ENCODE results near the gene GLCCI1. TPM values are rescaled to one million over a fixed set of nuclear protein-coding genes. Genes with fewer than 3 reads are reported as not detected.

The GLCCI1 gene
- total RNA-seq (2014; rRNA removed; shearing (Covaris generic)): 2.3 and 4.1 TPM in 2 replicates

DNA sequence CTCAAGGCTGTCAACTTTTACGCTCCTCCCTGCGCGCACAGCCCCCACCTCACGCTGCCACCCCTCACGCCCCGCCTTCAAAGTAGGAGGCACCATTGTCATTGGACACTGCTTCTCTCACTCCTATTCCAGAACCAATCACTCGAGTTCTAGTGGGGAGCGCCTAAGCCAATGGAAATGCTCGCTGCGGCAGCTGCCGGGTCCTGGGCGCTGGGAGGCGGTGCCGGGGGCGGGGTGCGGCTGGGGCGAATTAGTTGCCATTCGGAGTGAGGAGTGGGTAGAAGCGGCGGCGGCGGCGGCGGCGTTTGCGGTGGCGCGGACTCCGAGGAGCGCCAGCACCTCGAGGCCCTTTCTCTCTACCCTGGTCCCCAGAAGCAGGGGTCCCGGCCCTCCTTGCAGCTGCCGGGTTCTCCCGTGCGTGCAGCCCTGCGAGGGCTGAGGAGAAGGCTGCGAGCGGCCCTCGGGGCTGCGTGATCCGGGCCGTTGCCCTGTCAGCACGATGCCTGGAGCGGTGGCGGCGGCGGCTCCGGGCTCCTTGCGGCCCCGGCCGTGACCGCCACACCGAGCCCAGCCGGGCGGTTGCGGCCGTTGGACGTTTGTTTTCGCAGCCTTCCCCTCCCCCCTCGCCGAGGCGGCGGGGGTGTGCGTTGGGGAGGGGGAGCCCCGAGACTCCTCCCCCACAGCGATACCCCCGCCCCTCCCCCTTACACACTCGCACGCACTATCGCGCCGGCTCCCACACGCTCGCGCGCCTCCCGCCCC lies at the start of gene GLCCI1:
Gene GLCCI1, plus strand, starts transcription at position 253 of the 762 bp plus-strand sequence. CDS start 555 bp downstream, outside the sequence.
- peak; percentile 97 for DNase-seq (ENCODE audit: low read depth)

DNA sequence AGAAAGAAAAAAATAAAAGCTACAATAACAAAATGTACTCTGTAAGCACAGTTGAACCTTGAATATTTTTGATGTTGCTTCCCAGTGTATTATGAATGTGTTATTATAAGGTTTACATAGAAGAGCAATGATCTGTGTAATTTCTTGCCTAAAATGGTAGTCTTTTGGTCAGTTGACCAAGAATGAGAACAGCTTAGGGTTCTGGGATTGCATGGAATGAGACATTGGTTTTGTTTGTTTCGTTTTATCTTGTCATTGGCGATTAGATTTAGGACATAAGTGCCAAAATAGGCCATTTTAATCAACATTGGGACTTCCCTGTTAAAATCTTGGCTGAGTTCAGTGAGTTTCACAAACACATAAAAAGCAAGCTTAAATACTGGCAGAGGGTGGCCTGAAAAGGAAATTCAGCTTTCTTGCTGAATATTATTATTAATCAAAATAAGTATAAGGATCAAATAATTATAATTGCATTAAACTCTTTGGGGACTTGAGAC lies 49.1 kb upstream of the GLCCI1 start:
- no peak for DNase-seq (ENCODE audit: low read depth)

DNA sequence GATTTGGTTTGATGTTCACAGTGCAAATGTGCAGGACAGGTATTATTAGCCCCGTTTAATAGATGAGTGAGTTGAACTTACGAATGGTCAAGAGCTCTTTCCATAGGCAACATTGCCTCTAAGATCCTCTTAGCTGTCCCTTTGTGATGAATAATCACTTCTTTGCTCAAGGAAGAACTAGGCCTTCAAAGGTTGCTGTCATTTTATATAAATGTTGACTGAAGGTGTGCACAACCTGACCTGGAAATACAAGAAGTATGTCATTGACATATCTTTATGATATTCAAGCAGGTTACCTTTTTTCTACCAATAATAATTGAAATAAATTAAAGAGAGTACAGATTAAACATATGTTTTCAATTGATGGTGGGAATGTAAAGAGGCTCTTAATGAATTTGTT lies 48.5 kb upstream of the GLCCI1 start:
- no peak for DNase-seq (ENCODE audit: low read depth)

DNA sequence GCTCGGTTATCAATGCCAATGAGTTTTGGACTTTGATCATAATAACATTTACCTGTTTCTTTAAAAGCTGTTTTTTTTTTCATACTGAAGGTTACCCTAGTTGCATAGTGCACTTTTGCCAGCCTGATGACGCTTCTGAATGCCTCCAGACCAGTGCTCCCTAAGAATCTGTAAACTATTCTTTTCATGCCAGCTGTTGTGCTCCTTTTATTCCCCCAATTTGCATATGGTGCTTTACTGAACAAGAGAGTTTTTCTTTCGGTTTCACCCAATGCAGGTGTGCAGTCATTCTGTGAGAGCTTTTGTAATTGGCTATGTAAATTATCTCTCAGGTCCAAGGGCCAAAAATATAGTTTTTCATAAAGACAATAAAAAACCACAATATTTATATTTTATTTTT lies 48.1 kb upstream of the GLCCI1 start:
- DNase-seq (ENCODE audit: low read depth): no peak

DNA sequence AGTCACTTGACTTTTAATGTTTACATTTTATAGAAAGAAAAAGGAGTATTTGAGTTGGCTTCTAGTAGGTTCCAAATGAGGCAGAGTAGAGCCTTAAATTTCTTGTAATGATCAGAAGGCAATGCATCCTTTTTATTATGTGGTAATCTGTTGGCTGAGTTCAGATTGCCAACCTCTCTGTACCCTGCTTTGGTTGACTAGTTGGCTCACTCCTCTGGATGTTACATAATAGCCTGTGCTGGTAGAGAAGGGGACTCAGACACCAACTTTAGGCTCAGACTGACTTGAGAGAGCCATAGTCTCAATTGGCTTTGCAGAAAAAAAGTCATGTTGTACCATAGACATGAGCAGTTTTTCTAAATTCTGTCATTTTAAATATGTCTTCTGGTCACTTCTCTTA lies 46.8 kb upstream of the GLCCI1 start:
- no peak for DNase-seq (ENCODE audit: low read depth)

DNA sequence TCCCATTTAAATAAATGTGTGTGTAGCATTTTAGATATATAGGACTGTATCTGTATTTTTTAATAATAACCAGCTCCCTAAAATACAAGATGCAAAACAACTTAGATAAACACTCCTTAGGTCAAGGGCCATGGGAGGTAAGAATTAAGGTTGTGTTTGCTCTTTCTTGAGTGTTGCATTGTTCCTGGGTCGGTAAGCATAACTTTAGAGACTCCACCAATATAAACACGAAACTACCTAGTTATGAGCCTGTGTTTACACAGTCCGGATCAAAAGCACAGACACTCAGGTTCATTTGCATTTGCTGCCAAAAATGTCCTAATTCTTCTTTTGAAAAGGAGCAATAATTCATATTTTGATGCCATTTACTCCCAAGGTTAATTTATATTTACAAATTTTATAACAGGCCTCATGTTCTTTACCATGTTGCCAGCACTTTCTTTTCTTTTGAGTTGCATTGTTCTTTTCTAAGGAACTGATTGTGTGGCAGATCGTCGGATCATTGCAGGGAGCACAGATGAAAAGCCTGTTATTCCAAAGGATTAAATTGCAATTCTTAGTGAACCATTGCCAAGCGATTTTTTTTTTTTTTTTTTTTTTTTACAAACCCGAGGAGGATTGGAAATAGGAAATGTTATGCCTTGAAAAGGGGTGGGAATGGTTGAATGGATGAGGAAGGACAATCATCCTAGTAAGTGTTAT lies 45.8 kb upstream of the GLCCI1 start:
- no peak for DNase-seq (ENCODE audit: low read depth)

DNA sequence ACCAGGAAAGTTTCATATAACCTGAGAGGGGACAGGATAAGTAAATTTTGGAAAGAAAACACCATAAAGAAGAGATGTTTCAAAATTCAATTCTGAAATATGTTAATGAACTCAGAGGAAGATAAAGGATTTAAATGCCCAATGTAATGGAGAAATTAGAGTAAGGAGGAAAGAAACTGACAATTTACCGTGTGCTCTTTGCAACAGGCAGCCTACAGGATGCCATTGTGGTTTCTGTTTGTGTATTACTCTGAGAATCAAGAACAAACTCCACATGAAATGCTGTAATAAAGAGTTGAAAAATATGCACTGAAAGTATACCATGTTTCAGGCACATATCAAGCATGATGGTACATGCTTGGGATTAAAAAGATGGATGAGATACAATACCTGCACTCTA lies 44.8 kb upstream of the GLCCI1 start:
- no peak for DNase-seq (ENCODE audit: low read depth)

DNA sequence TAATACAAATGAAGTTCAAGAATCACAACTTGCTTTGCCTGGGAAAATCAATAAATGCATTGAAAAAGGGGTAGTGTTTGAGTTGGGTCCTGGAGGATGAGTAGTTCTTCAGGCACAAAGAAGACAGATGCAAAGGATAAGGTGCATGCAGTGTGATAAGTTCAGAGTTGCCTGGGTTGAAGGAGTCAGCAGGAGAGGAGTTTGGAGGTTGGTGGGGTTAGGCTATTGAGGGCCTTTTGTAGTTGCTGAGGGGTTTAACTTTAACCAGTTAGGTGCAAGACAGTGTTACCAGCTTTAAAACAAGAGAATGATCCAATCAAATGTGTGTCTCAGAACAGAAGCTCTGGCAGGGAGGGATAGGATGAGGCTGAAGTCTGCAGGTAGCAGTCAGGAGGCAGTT lies 44.3 kb upstream of the GLCCI1 start:
- DNase-seq (ENCODE audit: low read depth): no peak

DNA sequence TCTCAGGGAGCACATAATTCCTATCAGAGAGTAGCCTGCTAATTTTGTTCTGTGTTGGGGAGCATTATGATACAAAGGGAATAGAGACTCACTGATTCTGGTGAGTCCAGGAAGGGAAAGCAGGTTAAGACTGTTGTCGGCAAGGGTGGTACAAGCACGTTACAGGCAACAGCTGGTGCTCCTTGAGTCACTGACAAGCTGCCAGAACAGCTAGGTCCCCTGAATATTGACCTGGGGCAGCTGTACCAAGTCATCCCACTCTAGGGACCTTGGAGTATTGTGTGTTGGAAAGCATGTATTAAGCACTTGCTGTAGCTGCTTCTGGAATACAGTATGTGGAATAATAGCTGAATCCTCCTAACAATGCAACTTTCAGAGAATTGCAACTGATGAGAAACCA lies 37.0 kb upstream of the GLCCI1 start:
- no peak for DNase-seq (ENCODE audit: low read depth)

DNA sequence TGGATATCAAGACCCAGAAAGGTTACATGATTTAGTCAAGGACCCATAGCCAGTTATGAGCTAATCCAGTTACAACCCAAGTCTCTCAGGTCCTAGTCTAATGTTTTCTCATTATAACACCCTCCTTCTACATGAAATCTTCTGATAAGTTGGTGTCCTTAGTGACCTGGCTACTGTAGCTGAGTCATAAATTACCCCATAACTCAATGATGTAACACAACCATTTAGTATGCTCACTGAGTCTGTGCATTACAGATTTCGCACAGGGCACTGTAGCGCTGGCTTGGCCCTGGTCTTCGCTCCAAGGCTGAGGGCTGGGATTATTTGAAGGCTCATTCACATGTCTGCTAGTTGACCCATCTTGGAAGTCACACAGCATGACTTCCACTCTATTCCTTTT lies 36.0 kb upstream of the GLCCI1 start:
- peak; percentile 2 for DNase-seq (ENCODE audit: low read depth)

DNA sequence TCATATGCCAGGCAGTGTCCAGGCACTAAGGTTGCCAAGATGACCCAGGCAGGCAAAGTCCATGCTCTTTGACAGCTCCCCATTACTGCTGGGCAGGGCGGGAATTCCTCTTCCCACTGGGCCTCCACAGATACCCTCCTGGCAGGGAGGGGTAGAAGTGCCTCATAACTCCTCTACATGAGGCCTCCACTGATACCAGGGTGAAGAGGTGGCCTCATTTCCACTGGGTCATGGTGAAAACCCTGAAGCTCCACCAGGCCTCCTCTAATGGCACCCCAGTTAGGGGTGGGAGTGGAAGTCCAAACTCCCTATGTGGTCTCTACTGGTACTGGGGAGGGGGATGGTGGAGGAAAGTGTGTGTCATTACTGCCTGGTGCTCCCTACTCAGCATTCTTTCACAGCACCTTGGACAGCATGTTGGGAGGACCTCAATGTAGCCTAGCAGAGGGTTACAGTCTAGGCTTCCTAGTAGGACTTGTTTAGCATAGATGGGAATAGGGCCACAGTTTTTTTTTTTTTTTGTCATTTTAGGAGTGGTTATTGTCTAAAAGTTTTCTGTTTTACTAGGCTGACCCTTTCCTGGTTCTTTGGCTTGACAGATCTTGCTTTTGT lies 34.6 kb upstream of the GLCCI1 start:
- DNase-seq (ENCODE audit: low read depth): no peak

DNA sequence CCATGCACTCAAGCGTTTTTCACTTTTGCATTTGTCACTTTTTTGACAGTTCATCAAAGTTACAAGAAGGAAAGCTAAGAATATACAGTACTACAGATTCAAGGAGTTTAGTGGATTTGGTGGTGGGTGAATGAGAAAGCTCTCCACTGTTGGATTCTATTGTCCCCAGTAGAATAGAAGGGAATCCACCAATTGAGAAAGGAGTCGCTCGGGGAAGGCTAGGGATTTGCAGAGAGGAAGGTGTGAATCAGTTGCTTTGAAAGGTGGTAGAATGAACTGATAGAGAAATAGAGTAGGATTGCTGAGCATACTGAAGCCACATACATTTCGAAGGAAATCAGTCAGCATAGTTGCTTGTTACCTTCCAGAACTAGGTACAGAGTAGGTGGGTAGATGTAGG lies 33.7 kb upstream of the GLCCI1 start:
- no peak for DNase-seq (ENCODE audit: low read depth)

DNA sequence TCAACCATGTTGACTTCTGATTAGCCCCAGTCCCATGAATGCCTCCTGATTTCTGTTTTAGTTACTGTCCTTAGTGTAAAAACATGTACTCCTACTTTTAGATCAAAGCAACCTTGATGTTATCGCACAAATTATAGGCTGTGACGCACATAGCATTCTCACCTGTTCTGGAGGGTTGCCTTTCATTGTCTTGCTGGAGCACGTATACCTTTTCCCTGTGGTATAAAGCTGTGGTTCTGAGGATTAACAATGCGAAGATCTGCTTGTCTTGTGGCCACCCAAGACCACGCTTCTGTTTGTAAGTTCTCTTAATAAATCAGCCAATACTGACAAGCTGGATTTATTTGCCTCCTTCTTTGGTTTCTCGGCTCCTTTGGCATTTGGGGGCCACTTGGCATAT lies 30.1 kb upstream of the GLCCI1 start:
- no peak for DNase-seq (ENCODE audit: low read depth)

DNA sequence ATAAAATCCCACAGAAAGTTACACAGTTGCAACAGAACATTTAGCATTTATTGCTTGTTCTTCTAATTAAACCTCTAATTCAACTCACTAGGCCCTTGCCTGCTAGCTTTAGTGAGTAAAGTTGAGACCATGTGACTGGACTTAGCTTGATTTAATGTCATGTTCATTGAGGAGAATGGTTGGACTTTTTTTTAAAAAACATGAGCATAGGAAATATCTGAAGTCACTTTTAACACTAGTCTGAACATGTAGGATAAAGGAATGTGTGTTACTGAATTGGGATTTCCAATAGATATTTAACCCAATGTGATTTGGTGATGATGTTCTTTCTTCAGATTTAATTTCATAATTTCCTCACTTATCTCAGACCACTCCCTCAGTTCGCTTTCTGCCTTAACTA lies 24.6 kb upstream of the GLCCI1 start:
- no peak for DNase-seq (ENCODE audit: low read depth)

DNA sequence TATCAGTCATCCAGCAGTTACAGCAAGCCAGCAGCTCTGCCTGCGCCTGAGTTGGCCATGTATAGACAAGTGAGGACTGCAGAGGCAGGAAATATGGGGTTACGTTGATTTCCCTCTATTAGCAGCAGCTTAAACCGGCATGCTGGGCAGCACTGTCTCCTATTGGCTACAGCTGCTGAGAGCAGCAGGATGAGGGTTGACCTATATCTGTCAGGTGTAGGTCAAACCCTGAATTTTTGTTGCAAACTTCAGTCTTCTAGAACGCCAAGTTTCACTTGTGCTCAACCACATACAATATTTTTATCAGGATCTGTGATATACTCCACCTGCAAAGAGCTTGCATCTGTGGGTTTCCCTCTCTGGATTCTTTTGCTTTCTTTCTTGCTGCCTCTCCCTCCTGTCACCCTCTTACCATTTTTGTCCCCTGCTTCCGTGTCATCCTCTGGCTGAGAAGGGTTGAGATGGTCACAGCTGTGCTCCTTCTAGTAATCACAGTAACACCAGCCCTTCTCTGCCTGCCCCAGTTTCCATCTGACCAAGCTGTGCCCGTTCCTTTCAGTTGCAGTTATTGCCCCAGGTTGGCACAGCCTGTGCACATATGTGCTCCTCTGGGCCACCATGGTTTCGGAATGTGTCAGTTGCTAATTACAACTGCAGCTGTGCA lies 23.8 kb upstream of the GLCCI1 start:
- DNase-seq (ENCODE audit: low read depth): no peak

DNA sequence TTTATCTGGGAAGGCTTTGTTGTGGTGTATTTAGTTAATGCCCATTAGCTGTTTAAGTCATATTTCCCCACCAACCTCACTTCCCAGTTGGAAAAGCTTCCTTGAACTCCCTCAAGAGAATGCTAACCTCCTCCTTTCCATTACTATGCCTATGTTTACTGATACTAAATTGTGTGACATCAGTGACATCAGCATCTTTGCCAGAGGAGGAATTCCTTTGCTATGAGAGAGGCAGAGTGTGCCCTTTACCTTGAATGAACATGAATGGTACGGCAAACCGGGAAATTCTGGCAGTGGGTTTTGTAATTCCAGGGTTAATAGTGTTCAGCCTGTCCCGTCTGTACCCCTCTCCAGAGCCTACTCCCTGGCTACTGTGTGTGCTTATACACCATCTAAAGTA lies 22.1 kb upstream of the GLCCI1 start:
- peak; percentile 1 for DNase-seq (ENCODE audit: low read depth)

DNA sequence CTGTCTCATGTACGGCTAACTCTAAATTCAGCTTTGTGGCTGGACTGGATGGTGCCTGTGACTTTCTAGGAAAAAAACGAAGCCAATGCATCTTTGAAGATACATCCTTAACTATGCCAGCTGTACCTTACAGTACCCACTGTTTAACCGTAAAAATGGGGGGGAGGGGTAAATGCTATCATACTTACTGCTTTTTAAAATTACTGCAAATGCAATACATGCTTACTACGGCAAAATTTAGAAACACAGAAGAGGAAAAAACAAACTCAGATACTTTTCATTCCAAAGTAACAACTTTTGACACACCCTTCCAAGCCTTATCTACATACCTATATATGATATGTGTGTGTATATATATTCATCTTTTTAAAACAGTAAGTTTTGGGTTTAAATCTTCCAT lies 20.4 kb upstream of the GLCCI1 start:
- DNase-seq (ENCODE audit: low read depth): no peak

DNA sequence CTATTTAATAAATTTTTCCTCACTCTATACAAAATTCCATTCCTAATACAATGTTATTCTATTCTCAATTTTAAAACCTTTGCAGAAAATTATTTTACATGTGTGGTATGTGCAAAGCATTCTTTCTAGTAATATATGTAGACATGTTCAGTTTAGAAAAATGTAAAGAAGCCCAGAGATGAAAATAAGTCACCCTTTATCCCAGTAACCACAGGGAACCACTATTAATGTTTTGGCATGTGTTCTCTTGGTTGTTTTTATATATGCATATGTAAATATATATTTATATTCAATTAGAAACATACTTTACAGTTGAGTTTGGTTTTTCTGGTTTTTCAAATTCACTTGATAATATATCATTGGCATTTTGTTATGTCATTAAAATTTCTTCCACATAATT lies 14.8 kb upstream of the GLCCI1 start:
- no peak for DNase-seq (ENCODE audit: low read depth)

DNA sequence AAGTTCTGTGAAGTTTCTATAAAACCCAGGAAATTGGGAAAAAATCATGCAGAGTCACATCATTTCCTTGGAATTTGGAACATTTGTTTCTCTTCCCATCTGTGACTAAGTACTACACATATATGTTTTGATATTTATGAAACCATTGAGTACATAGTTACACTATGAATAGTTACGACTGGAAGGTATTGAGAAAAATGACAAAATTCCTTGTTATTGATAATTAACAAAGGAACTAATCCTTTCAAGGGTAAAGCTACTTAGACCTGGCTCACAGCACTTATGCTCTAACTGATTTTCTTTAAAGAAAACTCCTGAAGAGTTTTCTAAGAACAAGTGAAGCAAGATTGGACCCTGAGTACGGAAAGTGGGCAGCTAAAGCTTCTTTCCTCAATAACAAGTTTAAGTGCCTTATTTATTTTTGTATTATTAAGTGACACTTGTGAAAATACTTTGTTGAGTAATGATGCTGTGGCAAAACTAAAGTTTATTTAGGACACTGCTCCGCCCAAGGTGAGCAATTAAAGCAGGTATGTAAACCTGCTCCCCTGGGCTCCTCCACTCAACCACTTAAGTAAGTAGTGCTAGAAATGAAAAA lies 12.0 kb upstream of the GLCCI1 start:
- DNase-seq (ENCODE audit: low read depth): no peak

DNA sequence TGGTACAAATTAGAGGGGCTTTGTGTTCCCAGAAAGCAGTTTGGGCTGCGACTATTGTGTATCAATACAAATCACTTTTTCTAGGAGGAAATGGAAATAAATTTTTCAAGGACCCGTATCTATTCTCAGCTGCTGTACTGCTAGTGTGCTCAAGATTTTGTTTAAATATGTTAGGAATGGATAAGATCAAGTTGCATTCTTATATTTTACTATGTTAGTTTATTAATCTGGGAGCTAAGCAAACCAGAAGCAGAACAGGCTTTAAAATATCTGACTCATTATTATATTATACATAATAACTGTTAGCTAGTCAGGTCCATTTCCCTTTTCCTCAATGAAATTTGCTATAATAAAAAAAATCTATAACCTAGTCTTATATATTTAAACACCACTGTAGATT lies 11.1 kb upstream of the GLCCI1 start:
- no peak for DNase-seq (ENCODE audit: low read depth)

DNA sequence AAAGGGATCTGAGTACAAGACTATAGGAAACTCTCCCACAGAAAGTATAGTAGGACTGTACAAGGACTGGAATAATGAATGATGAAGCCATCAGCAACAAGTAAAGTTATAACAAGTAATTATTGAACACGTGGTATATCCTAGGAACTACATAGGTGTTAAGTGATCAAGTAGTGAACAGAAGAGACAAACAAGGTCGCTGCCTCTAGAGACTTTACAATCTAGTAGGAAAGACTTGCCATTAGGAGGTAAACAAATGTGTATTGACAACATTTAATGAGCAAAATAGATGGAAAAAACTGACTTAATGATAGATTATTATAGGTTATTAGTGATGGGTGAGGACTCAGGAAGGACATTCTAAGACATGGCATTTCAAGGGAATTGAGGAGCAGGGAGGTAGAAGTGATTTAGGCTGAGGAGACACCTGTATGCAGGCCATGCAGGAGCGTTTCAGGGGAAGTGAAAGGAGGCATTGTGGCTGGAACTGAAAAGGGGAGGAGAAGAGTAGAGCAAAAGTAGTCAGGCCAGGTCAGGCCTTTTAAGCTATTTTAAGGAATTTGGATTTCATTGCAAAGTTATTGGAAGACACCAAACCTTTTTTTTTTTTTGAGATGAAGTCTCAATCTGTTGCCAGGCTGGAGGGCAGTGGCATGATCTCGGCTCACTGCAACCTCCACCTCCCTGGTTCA lies 8.5 kb upstream of the GLCCI1 start:
- DNase-seq (ENCODE audit: low read depth): no peak

All from M059J (cell line).